SIG-M5 (cell line): Measurements from ENCODE around the gene KIAA0930.

Experiments
- DNase-seq: peaks from one replicate; lab custom pipeline; 2025; lab: John Stamatoyannopoulos, UW

Gene KIAA0930

GRCh38 chr22:45237065-45237990, 3.4 kb downstream of the KIAA0930 start:
- DNase-seq, result no peak

GRCh38 chr22:45235851-45236342, 4.8 kb downstream of the KIAA0930 start:
- no peak for DNase-seq

DNA sequence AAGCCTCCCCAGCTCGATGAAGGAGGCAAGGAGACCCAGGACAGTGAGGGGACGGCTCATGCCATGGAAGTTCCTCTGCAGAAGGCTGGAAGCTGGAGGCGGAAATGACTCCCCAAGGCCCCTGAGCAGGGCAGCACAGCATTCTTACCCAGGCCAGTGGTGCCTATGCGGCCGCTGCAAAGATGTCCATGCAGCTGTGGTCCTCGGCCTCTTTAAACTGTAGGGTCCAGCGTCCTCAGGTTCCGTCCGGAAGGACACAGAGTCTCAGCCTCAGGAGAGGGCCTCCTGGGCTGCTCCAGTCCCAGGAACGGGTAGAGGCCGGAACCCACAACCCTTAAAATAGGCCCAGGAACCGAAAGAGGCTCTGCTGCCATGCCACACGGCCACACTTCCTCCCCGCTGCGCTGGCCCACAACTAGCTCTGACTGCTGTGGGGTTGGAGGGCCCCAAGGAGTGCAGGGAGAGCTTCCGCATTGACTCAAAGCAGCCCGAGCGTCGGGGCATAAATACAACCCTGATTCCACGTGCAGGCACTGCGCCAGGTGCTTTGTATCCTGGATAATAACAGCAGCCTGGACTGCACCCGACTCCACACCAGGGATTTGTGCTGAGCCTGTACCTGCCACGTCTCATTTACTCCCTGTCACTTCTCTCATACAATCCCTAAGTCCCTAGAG, 5.5 kb downstream of the KIAA0930 start:
- DNase-seq, result peak; percentile 74

- DNase-seq, result no peak
Measured at GRCh38 chr22:45233827-45234226, 6.9 kb downstream of the KIAA0930 start.

- DNase-seq, result no peak
Measured at GRCh38 chr22:45233386-45233785, 7.3 kb downstream of the KIAA0930 start.

DNA sequence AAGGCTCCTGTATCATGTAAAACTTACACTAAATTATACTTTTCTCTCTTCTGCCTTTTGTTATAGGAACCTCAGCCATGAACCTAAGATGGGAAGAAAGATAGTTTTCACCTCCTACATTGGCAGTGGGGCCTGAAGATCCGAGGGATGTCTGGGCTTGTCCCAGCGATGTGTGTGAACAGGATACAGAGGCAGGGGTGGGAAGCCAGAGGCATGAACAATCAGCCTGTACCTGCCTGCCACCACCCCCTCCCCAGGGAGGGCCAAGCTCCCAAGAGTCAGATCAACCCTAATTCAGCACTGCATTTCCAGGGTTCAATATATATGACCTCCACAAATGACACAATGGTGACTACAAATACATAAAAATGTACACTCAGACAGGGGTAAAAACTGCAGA, 9.4 kb downstream of the KIAA0930 start:
- no peak for DNase-seq

GRCh38 chr22:45230026-45230721, 10.5 kb downstream of the KIAA0930 start:
- DNase-seq, result peak; percentile 32

GRCh38 chr22:45229181-45229580, 11.5 kb downstream of the KIAA0930 start:
- no peak for DNase-seq

DNA sequence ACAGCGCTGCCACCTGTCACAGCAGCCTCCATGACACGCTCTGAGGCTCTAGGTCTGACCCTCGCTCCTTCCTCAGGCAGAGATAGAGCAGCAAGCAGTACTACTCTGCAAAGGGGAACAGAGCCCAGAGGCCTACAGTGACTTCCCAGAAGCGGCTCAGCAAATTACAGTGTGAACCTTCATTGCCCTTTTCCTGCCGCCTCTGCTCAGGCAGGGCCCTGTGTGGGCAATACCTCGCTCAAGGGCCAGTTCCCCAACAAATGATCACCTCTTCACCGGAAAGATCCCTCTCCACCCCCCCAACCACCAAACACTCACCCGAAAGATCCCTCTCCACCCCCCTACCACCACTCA, 12.3 kb downstream of the KIAA0930 start:
- no peak for DNase-seq

GRCh38 chr22:45227645-45228400, 12.9 kb downstream of the KIAA0930 start:
- DNase-seq, result no peak

- DNase-seq, result no peak
Measured at GRCh38 chr22:45226503-45227186, 14.0 kb downstream of the KIAA0930 start.

GRCh38 chr22:45225732-45226502, 14.8 kb downstream of the KIAA0930 start:
- peak; percentile 69 for DNase-seq

DNA sequence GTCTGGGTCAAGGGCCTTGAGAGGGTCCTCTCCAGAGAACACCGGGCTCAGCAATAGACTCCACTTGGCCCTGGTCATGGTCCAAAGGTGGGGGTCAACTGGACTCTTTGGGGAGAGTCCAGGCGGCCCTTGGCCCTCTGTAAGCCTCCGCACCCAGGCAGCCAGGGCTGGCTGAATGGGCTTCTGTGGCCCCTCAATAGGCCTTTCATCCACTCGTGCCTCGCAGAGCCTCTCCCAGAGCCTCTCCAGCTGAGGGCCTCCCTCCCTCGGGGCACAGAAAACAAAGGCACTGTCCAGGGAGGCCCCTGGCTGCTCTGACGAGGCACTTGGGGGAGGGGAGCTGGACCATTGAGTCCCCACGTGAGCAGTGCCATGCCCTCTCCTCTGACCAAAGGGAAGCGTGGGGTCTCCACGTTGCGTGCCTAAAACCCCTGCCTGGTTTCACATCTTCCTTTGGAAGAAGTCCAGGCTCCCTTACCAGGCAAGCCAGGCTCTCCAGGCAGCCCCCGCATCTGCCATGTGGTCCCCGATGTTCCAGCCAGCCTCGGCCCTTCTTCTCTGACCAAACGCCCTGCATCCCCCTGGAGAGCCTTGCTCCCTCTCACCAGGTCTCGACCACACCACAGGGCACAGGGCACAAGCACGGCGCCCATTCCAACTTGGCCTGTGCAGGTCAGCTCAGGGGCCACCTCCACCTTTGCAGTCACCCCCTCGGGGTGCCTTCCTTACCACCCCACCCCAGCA, 15.5 kb downstream of the KIAA0930 start:
- no peak for DNase-seq

DNA sequence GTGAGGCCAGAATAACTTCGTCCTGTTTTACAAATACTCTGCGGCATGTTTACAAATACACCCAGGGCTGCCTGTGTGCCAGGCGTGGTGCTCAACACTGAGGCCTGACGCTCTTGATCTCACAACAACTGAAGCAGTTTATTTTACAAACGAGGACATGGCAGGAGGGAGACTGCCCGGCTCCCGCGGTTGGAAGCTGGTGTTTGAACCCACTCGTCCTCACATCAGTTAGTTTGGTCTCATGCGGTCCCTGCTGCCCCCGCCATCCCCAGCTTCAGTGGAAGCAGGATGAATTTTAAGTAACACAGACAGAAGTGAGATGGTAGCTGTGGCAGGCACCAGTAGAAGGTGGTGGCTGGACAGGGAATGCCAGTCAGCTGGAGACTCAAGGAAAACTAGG, 16.4 kb downstream of the KIAA0930 start:
- DNase-seq, result no peak

GRCh38 chr22:45223304-45224117, 17.2 kb downstream of the KIAA0930 start:
- no peak for DNase-seq

DNA sequence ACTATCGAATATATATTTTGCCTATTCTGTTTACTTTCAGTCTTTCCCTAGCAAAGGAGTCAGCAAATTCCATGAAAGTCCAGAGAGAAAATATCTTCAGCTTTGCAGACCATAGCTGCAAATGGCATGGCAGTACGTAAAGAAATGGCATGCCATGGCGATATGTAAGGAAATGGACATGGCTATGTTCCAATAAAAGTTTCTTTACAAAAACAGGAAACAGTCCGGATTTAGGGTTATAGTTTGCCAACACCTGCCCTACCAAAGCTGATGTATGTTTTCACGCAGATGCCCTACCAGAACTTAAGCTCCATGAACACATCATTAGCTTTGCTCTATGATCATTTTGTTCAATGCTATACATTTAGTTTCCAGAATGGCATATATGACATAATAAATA, 19.5 kb downstream of the KIAA0930 start:
- DNase-seq, result no peak

DNA sequence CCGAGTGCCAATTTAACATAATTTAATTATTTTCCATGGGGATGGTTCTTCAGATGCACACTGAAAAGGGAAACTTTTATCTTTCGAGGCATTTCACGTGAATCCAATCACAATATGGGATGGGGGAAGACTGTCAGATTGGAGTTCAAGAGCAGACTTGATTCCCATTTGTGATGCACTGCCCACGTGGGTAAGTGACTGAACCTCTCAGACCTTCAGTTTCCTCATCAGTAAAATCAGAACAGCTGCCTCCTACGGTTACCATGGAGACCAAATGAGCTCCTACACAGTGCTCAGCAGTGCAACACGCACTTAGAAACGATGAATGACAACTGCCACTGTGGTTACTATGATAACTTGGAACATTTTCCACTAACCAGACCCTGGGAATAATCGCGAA, 21.7 kb downstream of the KIAA0930 start:
- DNase-seq, result no peak

- no peak for DNase-seq
Measured at GRCh38 chr22:45217806-45218205, 22.9 kb downstream of the KIAA0930 start.

- no peak for DNase-seq
Measured at GRCh38 chr22:45217345-45217744, 23.3 kb downstream of the KIAA0930 start.
